Muscle of arm (tissue), 12 donors: ENCODE measurements around the gene SLC1A7. TPM values are rescaled to one million over a fixed set of nuclear protein-coding genes. Genes with fewer than 3 reads are reported as not detected.

ENCODE experiments used
- DNase-seq: peaks from one replicate; pipeline ENCODE4 v3.0.0-alpha.2; 2013
- polyA plus RNA-seq, 12 donors: library from polyadenylated mRNA; unstranded; fragments of 120-200 nt; gene quantifications; one replicate each; pipeline ENCODE4 v1.2.1, GENCODE V29; 2013; ENCODE audit not compliant: insufficient read length in 12 of 12

The SLC1A7 gene
- polyA plus RNA-seq, 12 donors: 0.20 to 0.67 (median 0.39) TPM; not detected in 2

DNA sequence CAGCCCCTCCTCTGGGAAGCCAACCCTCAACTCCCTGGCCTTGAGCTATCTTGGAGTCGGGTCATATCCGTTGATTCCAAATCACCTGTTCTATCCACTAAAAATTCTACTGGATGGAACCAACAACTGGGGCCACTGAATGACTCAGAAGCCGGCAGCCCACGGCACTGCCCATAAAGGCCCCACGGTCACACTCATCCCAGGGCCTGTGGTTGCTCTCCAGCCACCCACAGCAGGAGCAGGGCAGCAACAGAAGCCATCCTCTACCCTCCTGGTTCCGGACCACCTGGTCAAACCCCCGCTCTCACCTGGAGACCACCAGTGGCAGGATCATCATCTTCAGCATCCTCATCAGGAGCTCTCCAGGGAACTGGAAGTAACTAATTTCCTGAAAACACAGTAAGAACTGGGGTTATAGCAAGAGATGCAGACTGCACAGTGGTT, 8.4 kb downstream of the SLC1A7 start:
- no peak for DNase-seq

DNA sequence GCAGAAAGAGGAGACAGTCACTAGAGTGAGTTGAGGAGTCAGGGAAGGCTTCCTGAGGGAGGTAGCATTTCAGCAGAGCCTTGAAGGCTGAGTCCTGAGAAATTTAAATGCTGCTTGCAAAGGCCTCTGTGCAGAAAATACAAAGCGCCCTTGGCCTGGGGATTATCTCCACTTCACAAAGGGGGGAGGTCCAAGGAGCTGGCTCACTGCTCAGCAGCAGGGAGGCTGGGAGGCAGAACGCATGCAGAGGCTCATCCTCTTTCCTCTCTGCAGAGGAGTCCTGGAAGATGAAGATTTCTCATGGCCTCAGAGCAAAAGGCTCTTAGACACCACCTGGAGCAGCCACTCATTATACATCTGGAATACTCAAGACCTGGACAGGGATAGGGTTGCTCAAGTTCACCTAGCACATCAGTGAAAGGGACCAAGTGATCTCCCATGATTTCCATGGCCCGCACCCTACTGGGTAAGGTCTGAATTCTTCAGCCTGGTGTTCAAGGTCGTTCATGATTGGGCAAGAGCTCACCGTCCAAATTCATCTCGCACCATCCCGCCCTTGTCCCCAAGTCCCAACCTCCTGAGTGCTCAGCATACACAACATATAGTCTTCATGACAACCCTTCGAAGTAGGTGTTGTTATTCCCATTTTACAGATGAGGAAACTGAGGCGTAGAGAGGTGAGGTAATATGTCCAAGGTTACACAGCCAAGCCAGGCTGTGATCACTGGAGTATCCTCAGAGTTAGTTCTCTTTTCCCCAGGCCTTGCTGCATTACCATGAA, 9.0 kb downstream of the SLC1A7 start:
- no peak for DNase-seq

DNA sequence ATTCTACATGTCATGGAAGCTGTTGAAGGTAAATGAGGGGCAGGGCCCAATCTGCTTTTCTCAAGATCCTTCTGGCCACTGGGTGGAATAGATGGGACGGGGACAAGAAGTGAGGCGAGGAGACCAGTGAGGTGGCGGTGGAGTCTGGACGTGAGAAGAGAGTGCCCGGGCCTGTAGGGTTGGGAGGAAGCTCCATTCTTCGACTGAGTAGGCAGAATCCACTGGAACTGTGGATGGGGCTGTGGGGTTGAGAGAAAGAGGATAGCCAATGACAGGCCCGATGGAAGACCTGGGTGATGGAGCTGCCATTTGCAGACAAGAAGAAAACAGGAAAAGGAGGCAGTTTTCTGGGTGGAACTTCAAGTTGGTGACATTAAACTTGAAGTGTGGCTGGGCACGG, 10.3 kb downstream of the SLC1A7 start:
- no peak for DNase-seq

DNA sequence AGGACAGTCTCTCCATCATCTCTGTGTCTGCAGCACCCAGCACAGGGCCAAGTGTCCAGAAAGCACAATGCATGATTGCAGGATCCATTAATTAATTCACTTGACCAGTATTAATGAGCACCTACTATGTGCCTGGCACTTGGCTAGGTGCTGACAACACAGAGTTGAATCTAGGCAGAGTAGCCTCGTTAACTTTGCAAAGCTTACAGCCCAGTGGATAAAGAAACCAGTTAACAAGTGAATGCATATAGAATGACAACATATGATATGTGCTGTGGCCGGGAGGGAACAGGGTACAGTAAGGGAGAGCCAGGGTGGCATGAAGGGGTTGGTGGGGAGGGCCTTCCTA, 10.9 kb downstream of the SLC1A7 start:
- DNase-seq: no peak

DNA sequence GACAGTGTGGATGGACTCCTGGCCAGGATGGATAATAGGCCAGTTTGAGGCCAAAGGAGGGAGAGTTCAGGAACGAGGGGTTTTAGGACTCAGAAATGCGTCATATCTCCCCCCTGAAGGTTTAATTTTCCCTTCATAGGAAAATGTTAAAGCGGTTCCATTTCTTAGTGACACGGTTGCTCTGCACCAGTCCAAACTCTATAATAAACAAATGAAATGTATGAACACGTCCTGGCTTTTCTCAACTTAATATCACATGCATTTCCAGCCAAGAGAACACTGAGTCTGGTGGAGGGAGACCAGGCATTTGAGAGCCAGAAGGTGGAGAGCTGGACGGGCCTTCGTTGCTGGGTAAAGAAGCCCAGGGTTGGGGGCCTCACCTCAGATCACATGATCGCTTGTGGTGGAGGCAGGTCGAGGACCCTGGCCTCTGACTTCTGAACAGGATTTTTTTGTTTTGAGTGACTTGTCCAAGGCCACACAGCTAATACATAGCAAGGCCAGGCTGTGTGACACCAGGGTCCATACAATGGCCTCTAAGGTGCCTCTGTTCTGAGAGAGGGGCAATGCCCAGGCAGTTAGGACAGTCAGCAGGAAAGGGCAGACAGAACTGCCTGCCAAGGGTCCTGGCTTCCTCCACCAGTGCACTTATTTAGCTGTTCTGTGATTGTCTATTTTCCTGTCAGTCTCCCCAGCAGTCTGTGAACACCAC, 11.4 kb downstream of the SLC1A7 start:
- no peak for DNase-seq

DNA sequence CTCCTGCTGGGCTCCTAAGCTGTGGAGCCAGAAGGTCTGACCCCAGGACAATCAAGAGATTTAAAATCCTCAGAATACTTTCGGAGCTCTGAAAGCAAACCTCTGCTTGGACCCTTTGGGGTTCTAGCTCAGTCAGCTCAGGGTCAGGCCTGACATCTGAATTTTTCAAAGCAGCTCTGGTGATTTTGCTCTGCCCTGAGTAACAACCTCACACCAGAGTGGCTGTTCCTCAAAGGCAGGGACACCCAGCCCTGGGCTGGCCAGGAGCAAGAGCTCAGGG, 11.9 kb downstream of the SLC1A7 start:
- DNase-seq: no peak

DNA sequence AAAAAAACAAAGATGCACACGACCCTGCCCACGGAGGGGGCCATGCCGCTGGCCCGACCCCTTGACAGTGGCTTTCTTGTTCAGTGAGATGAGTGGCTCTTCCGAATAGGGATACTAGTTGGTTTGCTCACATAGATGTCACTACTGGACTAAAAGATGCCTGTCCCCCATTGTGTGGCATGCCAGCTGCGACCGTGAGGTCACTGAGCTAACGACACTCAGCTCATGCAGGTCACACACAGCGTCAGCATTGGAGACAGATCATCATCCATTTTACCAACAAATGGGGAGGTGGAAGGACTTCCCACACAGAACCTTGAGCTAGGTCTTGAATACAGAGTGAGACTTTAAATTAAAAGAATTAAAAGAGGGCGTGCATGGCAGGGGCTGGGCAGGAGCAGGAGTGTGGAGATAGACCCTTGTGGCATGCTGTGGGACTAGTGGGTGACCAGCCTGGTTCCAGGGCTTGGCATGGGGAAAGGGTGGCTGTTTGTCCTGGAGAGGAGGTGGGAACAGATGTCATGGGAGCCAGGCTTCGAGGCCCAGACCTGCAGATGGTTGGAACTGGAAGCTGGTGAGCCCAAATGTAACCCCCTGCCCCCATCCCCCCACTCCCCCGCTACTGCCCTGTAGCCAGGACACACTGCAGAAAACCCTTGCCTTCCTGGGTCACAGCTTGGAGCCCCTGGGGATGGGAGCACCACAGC, 12.4 kb downstream of the SLC1A7 start:
- DNase-seq: no peak

DNA sequence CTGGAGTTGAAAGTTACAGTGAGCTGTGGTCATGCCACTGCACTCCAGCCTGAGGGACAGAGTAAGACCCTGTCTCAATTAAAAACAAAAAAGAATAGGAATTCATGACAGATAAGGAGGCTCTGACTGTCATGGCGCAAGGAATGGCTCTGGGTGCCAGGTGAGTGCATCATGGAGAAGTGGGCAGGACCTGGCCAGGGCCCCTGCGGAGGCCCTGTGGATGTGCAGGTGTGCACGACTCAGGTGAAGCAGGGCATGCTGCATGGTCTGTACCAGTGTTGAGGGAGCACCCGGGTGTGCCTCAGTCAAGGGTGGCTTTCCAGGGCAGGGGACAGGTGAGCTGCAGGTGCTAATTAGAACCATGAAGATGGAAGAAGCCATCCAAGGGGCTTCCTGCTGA, 14.0 kb downstream of the SLC1A7 start:
- no peak for DNase-seq

DNA sequence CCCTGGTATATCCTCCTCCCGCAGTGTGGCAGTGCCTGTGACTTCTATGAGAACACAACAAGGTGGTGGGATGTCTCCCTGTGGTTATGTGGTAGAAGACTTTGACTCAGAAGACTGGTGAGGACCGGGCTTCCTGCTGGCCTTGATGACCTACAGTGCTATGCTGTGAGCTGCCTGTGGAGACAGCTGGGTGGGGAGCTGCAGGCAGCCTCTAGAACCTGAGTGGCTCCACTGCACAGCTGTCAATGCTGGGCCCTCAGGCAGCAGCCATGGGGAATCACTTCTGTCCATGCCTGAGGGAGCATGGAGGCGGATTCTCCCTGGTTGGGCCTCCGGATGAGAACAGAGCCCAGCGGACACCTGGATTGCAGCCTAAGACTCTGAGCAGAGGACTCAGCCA, 14.9 kb downstream of the SLC1A7 start:
- no peak for DNase-seq

DNA sequence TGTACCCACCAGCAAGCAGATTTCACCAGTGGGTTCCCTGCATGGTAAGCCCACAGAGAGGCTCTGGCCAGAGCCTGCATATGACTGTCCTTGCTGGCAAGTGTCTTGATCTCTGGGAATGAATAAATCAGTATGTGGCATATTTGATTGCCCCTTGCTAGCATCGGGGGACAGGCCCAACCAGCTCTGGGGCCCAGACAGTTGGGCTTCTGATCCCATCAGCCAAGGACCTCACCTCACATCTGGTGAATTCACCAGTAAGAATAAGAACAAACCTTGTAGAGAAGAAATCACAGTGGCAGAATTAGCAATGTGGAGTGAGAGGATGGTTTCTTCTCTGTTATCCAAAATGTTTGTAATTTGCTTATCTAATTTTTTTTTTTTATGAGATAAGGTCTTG, 15.9 kb downstream of the SLC1A7 start:
- no peak for DNase-seq

DNA sequence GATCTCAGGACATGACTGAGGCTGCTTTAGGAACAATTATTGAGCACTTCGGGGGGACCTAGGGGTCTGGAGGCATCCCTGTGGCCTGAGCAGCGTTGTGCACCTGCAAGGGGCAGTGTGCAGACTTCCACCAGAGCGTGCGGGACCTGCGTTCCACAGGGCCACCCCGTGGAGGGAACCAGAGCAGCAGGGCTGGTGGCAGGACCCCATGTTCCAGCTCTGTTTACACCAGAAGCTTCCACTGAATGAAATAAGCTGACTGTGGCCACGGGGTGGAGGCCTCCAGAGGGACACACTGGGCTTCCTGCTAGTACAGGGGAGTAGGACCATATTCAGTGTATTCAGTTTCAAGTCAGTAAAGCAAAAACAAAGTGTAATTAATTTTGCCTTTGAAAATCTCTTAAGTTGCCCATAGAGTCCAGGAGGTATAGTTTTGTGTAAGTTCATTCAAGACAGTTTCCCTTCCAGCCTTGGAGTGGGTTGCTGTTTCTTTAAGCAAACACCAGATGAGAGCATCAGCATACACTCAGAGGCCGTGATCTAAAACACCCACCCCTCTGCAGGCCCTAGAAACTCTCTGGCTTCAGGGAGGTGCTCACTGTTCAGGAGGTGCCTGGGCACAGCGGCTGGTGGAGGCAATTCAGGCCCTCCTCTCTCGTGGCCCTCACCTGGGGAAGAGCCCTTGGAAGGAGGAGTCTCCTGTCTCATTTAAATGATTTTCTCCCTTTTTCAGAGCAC, 16.6 kb downstream of the SLC1A7 start:
- no peak for DNase-seq

DNA sequence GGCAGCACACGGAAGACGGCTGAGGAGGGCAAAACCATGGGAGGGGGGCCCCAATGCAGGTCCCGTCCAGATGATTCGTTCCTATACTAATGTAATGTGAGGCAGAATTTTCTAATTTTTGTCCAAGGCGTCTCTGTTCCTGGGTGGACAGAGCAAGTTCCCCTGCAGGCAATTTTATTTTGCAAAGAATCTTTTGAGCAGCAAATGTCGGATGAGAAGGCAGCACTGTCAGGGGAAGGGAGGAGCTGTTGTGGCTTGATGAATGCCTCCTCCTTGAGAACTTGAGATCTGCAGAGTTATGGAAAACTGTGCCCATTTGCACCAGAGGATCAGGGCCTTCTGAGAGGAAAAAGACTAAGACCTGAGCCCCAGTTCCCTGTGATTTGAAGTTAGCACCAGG, 17.3 kb downstream of the SLC1A7 start:
- DNase-seq: no peak

DNA sequence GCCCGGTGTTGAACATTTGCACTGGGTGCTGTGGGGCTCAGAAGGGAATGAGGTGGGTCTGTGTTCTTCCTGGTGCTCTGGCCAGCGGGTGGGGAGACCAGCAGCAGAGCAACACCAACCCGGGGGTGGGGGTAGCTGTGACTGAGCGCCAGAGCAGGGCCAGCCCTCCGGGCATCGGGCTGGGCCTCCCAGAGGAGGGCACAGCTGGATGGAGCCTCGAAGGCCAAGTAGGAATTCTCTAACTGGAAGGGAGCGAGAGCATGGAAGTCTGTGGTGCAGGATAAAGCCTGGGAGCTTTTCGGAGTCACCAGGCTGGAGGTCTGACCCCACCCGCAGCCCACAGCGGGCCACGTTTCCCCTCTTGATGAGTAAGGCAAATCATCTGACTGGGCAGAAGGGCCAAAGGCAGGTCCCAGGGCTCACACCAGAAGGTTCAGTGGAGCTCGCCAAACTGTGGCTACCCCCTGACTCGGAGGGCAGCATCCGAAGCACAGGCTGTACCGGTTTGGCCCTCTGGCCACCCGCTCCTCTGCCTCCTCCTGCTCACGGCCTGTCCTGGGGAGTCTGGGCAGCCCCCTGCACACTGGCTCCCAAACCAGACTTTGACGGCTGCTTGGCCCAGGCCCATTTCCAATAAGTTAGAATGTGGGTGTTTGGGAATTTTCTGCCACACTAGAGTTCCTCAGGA, 18.8 kb downstream of the SLC1A7 start:
- DNase-seq: no peak

DNA sequence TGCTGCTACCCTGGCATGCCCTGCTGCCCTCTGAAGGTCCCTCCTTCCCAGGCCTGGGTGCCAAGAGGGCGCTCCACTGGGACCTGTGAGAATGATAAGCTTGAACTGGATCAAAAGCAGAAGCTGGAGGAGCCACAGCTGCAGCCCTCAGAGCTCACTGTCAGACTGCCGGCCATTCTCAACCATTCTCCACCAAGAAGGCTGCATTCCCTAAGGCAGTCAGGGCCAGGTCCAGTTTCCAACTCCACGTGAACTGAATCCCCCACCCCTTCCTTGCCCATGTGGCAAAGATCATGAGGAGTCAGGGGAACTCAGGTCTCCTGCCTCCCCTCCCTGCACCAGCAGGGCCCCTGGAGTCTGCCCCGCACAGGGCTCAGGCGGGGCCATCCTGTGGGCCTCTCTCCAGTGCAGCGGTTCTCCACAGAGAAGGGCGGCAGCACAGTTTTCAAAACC, 19.5 kb downstream of the SLC1A7 start:
- DNase-seq: no peak

DNA sequence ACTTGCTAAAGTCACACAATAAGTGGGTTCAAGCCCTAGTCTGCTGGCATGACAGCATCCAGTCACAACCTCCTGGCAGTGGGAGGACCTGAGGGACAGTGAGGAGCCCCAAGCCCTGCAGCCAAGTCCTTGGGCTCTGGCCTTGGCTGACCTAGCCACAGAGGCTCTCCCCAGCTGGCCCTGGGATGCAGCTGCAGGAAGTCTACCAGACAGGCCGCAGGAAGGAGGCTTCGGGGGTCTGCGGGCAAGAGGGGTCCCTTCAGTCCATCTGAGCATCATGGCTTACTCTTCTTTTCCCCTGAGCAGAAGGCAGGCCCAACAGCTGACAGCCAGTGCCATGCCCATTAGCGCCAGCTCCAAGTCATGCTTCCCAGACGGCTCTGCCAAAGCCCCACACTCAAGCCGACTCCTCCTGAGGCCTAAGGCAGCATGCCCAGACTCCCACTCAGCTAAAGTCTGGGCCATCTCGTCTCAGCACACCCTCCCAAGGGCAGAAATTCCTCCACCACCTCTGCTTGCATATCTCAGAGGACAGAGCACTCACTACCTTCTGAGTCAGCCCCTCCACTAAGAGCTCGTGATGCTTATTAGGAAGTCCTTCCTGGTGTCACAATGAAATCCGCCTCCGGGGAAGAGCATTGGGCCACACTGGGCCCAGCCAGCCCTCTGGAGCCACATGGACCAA, 20.1 kb downstream of the SLC1A7 start:
- peak; percentile 40 for DNase-seq

DNA sequence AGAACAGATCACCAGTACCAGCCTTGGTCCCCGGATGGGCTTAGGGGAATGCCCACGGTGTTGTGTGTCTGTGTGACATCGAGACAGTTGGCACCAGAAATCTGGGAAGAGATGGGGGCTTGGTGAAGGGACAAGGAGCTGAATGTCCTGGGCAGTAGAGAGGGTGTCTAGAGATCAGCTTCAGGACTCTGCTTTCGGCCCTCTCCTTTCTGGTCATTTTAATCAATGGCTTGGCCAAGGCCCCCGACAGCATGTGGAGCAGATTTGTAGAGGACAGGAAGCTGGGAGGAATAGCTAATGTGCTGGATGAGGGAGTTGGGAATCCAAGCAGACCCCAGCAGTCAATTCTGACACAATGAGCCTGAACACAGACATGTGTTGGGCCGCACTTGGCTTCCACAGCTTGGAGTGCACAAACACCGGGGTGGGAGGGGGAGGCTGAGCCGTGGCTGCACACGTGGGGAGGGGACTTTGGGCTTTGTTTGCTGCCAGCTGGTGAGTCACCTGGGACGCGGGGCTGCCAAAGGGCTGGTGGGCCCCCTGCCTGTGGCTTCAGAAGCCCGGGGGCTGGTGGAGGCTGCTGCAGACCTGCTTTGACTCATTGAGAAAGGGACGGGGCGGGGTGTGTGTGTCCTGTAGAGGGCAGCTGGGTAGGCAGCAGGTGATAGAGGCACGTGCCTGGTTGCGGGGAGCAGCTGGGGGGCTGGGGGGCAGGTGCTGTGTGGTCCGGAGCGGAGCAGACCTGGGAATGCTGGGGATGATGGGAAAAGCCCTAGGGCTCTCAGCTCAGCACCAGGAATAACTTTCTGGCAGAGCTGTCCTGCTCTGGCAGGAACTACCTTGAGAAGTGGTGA, 20.9 kb downstream of the SLC1A7 start:
- DNase-seq: peak; percentile 87

DNA sequence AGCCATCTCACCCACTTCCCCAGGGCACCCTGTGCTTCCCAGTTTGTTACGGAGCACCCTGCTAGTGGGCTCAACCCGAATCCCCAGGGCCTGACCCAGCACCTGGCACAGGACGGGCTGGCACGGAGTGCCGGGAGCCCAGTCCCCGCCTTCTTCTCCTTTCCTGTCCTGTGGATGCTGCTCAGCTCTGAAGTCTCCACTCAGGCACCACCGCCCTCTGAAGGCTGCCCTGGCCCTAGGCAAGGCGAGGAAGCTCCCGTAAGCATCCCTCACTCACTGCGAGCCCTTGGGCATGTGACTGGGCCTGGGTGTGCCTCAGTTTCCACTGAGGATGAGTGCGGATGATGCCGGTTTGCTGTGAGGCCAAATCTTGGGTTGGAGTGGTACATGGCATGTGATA, 21.8 kb downstream of the SLC1A7 start:
- DNase-seq: no peak

DNA sequence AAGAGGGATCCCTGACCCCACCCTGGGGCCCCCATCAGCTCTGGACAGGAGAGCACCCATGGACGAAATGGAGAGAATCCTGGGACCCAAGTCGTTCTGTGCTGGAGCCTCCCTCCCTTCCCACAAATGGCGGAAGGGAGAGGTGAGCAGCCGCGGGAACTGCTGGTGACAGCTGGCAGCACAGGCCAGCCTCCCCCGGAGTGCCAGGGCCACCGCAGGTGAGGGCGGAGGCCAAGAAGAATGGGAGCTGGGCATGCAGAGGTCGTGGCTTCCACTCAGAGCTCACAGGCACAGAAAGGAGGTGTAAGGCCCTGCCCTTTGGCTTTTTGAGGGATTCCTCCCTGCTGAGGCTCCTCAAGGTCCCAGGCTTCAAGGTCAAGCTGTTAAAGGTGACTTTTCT, 24.6 kb downstream of the SLC1A7 start:
- no peak for DNase-seq

DNA sequence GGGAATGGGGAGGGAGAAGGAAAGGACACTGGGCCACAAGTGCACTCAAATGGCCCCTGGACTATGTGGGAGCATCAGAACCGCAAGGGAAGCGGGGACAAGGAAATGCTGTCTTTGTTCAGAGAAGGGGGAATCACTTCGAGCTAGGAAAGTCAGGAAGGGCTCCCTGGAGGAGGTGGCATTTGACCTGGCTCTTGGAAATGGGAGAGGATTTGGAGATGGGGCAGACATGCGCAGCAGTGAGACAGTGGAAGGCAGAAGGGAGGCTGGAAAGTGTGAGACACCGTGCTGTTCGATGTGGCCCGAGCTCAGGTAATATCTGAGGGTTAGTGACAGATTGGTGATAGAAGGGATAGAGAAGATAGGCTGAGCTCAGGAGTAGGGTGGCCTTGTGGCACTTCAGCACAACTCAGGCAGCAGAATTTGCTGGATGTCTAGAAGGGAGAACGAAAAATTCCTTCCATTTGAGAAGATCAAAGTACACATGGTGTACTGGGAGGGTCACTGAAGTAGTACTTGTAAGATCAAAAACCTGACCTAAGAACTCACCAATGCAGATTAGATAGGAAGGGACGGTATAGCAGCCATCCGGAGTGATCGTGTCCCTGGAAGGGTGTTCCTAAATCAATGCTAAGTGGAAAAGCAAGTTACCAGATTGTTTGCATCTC, 25.4 kb downstream of the SLC1A7 start:
- DNase-seq: no peak
